ENCODE measurements around the gene SPATA6L. TPM values are rescaled to one million over a fixed set of nuclear protein-coding genes. Genes with fewer than 3 reads are reported as not detected.

Gene SPATA6L
- total RNA-seq, 1 experiment from 2014 or later, result 0.57 TPM

GRCh38 chr9:4591123-4591500 is 75.2 kb downstream of the SPATA6L start:
- no TSS peak for BruUV-seq (replicated peaks)
- H3K9me3 ChIP-seq (ENCODE audit: control insufficient read depth in 1 of 2, insufficient read depth in 1 of 2, low read depth in 1 of 2, low read length in 2 of 2), result no peaks in the 10 kb centered on the region
- H3K9ac ChIP-seq (ENCODE audit: low read length), result no peak overlapping the region
- no peak overlapping the region for H3K4me3 ChIP-seq (replicated peaks in 1 of 2; ENCODE audit: low read depth in 1 of 2, low read length in 2 of 2)
- no peak overlapping the region for H3K27ac ChIP-seq (ENCODE audit: low read depth, low read length)
- H4K20me1 ChIP-seq (ENCODE audit: insufficient read depth), result no peaks in the 10 kb centered on the region
- ChIA-PET RAD21 (ENCODE audit: low non-redundant PET in 1 of 2, low total read pairs in 2 of 2, uncharacterized antibody in 2 of 2, unreplicated experiment in 2 of 2) (no interaction called here), POLR2A (no interaction called here), CTCF (interaction anchor here (0.8 kb wide), 1 partner anchor 42 kb away, joined by 3 read pairs; no protein-coding TSS in a partner anchor)
- no peaks in the 10 kb centered on the region for H3K36me3 ChIP-seq (ENCODE audit: control insufficient read depth in 1 of 2, insufficient read depth in 2 of 2, low read length in 2 of 2)
- TF ChIP-seq ZBTB33 (IDR thresholded peaks at IDR 0.05; ENCODE audit: extremely low read depth, insufficient replicate concordance, low read length), result no peak
- no peak for TF ChIP-seq MAX (IDR thresholded peaks at IDR 0.05)
- H3K4me1 ChIP-seq (ENCODE audit: control insufficient read depth in 1 of 2, insufficient read depth in 2 of 2, low read length in 2 of 2), result no peaks in the 10 kb centered on the region
- H3K9me2 ChIP-seq (ENCODE audit: insufficient read depth), result no peaks in the 10 kb centered on the region
- no peak for ATAC-seq
- H2AFZ ChIP-seq (ENCODE audit: low read depth, low read length, poor library complexity, severe bottlenecking), result no peak overlapping the region
- H3K4me2 ChIP-seq (ENCODE audit: low read length), result no peak overlapping the region
- intact Hi-C loops (cut with micrococcal nuclease), result no loop called here
- H3K27me3 ChIP-seq (ENCODE audit: insufficient read depth, low read length), result no peaks in the 10 kb centered on the region
- DNase-seq (ENCODE audit: low read depth, low spot score), result no peak
- H3K79me2 ChIP-seq (ENCODE audit: insufficient read depth, low read length), result no peaks in the 10 kb centered on the region

GRCh38 chr9:4590430-4591122 is 75.7 kb downstream of the SPATA6L start:
- POLR2A ChIA-PET, result no interaction called here

More at GRCh38 chr9:4590430-4591122, 75.7 kb downstream of the SPATA6L start:
- no peak overlapping the region for H3K27ac ChIP-seq (ENCODE audit: low read depth, low read length)
- ATAC-seq (no peak), DNase-seq (ENCODE audit: low read depth, low spot score) (no peak)
- ChIA-PET RAD21 (ENCODE audit: low non-redundant PET in 1 of 2, low total read pairs in 2 of 2, uncharacterized antibody in 2 of 2, unreplicated experiment in 2 of 2) (no interaction called here), CTCF (interaction anchor here (0.8 kb wide), 1 partner anchor 41 kb away, joined by 3 read pairs; no protein-coding TSS in a partner anchor)
- H3K9me2 ChIP-seq (ENCODE audit: insufficient read depth), result no peaks in the 10 kb centered on the region
- no peaks in the 10 kb centered on the region for H3K36me3 ChIP-seq (ENCODE audit: control insufficient read depth in 1 of 2, insufficient read depth in 2 of 2, low read length in 2 of 2)
- no TSS peak for BruUV-seq (replicated peaks)
- no peak overlapping the region for H3K4me2 ChIP-seq (ENCODE audit: low read length)
- no peak overlapping the region for H3K4me3 ChIP-seq (replicated peaks in 1 of 2; ENCODE audit: low read depth in 1 of 2, low read length in 2 of 2)
- H4K20me1 ChIP-seq (ENCODE audit: insufficient read depth), result no peaks in the 10 kb centered on the region
- TF ChIP-seq ELF1 (IDR thresholded peaks at IDR 0.05; ENCODE audit: borderline replicate concordance, low read depth), result no peak
- no peak for TF ChIP-seq ZBTB33 (IDR thresholded peaks at IDR 0.05; ENCODE audit: extremely low read depth, insufficient replicate concordance, low read length)
- no peak for TF ChIP-seq CEBPB (IDR thresholded peaks at IDR 0.05; ENCODE audit: low read depth)
- H3K4me1 ChIP-seq (ENCODE audit: control insufficient read depth in 1 of 2, insufficient read depth in 2 of 2, low read length in 2 of 2), result no peaks in the 10 kb centered on the region
- H2AFZ ChIP-seq (ENCODE audit: low read depth, low read length, poor library complexity, severe bottlenecking), result no peak overlapping the region
- H3K79me2 ChIP-seq (ENCODE audit: insufficient read depth, low read length), result no peaks in the 10 kb centered on the region
- H3K9ac ChIP-seq (ENCODE audit: low read length), result no peak overlapping the region
- intact Hi-C loops (cut with micrococcal nuclease), result no loop called here
- H3K27me3 ChIP-seq (ENCODE audit: insufficient read depth, low read length), result no peaks in the 10 kb centered on the region
- H3K9me3 ChIP-seq (ENCODE audit: control insufficient read depth in 1 of 2, insufficient read depth in 1 of 2, low read depth in 1 of 2, low read length in 2 of 2), result no peaks in the 10 kb centered on the region

Data from HCT116 (cell line).